Naive thymus-derived CD4-positive, alpha-beta T cell (primary cell): ENCODE results near the gene UMAD1. TPM values are rescaled to one million over a fixed set of nuclear protein-coding genes. Genes with fewer than 3 reads are reported as not detected.

Experiments
- ATAC-seq: fragments of 150-1000 bp; cut with Tn5 transposase; 2 replicates; pipeline ENCODE4 v1.10.0; 2021; ENCODE audit warnings: mild to moderate bottlenecking, moderate library complexity
- CTCF ChIA-PET: fragments of 350-600 bp; sonication (Branson Sonifier 250); formaldehyde crosslinking; loops from one replicate; lab custom pipeline; 2021; ENCODE audit warnings: antibody characterized with exemption; lab: Charles Lee
- POLR2A ChIA-PET: fragments of 350-600 bp; sonication (Branson Sonifier 250); formaldehyde crosslinking; loops from one replicate; lab custom pipeline; 2021; ENCODE audit warnings: antibody characterized with exemption, inconsistent platforms; lab: Charles Lee
- DNase-seq, 9 donors: peaks; one replicate each; pipeline versions ENCODE4 v3.0.0 to v3.0.0-alpha.2; 2020 to 2022; ENCODE audit warnings: mixed read lengths in 1 of 9
- H3K27ac ChIP-seq: one replicate; pipeline ENCODE4 v1.7.0; 2013; ENCODE audit warnings: mild to moderate bottlenecking, low read depth, low read length, moderate library complexity
- H3K27me3 ChIP-seq, 2 donors: one replicate each; pipeline ENCODE4 v1.7.0; 2013; ENCODE audit warnings: low read length in 2 of 2, mild to moderate bottlenecking in 2 of 2, moderate library complexity in 2 of 2; ENCODE audit not compliant: control insufficient read depth in 2 of 2, insufficient read depth in 2 of 2
- H3K36me3 ChIP-seq, 3 experiments: 1 replicate in 2 of 3; 2 replicates in 1 of 3; pipeline ENCODE4 v1.7.0; 2013; ENCODE audit warnings: low read length in 3 of 3, mild to moderate bottlenecking in 3 of 3, moderate library complexity in 1 of 3; ENCODE audit not compliant: insufficient read depth in 3 of 3, control insufficient read depth in 2 of 3
- H3K4me1 ChIP-seq, 2 donors: one replicate each; pipeline ENCODE4 v1.7.0; 2013; ENCODE audit warnings: low read length in 2 of 2, mild to moderate bottlenecking in 2 of 2, moderate library complexity in 1 of 2; ENCODE audit not compliant: control insufficient read depth in 2 of 2, insufficient read depth in 2 of 2
- H3K4me3 ChIP-seq: 2 replicates; pipeline ENCODE4 v1.7.0; 2013; ENCODE audit warnings: mild to moderate bottlenecking, low read length
- H3K9me3 ChIP-seq, 3 experiments: 1 replicate in 2 of 3; 2 replicates in 1 of 3; pipeline ENCODE4 v1.7.0; 2013; ENCODE audit warnings: low read length in 3 of 3; ENCODE audit not compliant: control insufficient read depth in 2 of 3
- H3K27ac Mint-ChIP-seq, 9 donors: one replicate each; pipeline ENCODE4 v1.8.0; 2020 to 2022; ENCODE audit warnings: mixed read lengths in 9 of 9, mild to moderate bottlenecking in 8 of 9, moderate library complexity in 5 of 9, inconsistent platforms in 2 of 9
- H3K27me3 Mint-ChIP-seq, 5 donors: one replicate each; pipeline ENCODE4 v1.8.0; 2021 to 2022; ENCODE audit warnings: mixed read lengths in 5 of 5, mild to moderate bottlenecking in 1 of 5
- H3K36me3 Mint-ChIP-seq, 5 donors: one replicate each; pipeline ENCODE4 v1.8.0; 2020 to 2022; ENCODE audit warnings: mixed read lengths in 5 of 5, mild to moderate bottlenecking in 3 of 5, inconsistent platforms in 1 of 5
- H3K4me1 Mint-ChIP-seq, 7 donors: one replicate each; pipeline ENCODE4 v1.8.0; 2020 to 2022; ENCODE audit warnings: mixed read lengths in 7 of 7, mild to moderate bottlenecking in 3 of 7, inconsistent platforms in 1 of 7
- H3K4me3 Mint-ChIP-seq, 10 donors: one replicate each; pipeline ENCODE4 v1.8.0; 2020 to 2022; ENCODE audit warnings: mild to moderate bottlenecking in 10 of 10, mixed read lengths in 10 of 10, moderate library complexity in 6 of 10, inconsistent platforms in 2 of 10
- H3K9me3 Mint-ChIP-seq, 11 donors: one replicate each; pipeline ENCODE4 v1.8.0; 2020 to 2022; ENCODE audit warnings: mixed read lengths in 11 of 11, mild to moderate bottlenecking in 4 of 11, inconsistent platforms in 1 of 11, moderate library complexity in 1 of 11
- intact Hi-C, 2 donors: fragments of 100-400 bp; cut with micrococcal nuclease; formaldehyde crosslinking; loops; one replicate each; pipeline ENCODE4 v1.15.1; 2023
- polyA plus RNA-seq, 2 donors: library from polyadenylated mRNA; unstranded; fragments of 300-500 nt; fragmentation: Illumina TruSeq; gene quantifications; one replicate each; pipeline ENCODE4 v1.2.3, GENCODE V29; 2021
- total RNA-seq, 6 experiments: library from RNA in 5 of 6; stranded (reverse) in 5 of 6; gene quantifications; 1 replicate in 5 of 6; 2 replicates in 1 of 6; pipeline ENCODE4 v1.2.3 and lab custom pipeline; 2021 to 2026

The UMAD1 gene
- total and polyA plus RNA-seq, 7 experiments from 2014 or later, result 11.4 to 28.6 (median 25.2) TPM

DNA sequence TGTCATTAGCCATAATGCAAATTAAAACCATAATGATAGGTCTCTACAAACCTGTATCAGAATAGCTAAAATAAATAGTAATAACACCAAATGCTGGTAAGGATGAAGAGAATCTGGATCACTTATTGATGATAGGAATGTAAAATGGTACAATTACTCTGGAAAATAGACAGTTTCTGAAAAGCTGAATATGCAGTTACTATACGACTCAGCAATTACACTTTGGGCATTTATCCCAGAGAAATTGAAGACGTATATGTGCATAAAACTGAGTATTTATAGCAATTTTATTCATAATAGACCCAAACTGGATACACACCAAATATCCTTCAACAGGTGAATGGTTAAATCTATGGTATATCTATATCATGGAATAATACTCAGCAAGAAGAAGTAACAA lies 69.9 kb downstream of the UMAD1 start:
- H3K9me3 Mint-ChIP-seq, result peaks cover 0 to 1% (median 0%) of the 10 kb centered on the region in 11 donors
- H3K27ac ChIP-seq, result no peak overlapping the region
- POLR2A ChIA-PET, result interaction anchor here (0.6 kb wide), 1 partner anchor 20 kb away, joined by 3 read pairs; no protein-coding TSS in a partner anchor
- H3K4me1 Mint-ChIP-seq, result peaks cover 7 to 39% (median 27%) of the 10 kb centered on the region in 7 donors
- H3K27me3 Mint-ChIP-seq, result no peaks in the 10 kb centered on the region
- CTCF ChIA-PET, result no interaction called here
- no peaks in the 10 kb centered on the region for H3K36me3 ChIP-seq
- peaks cover 0 to 21% (median 1%) of the 10 kb centered on the region in 5 donors for H3K36me3 Mint-ChIP-seq
- intact Hi-C loops, result no loop called here
- no peak overlapping the region for H3K27ac Mint-ChIP-seq
- no peaks in the 10 kb centered on the region for H3K27me3 ChIP-seq
- no peak for DNase-seq
- no peak overlapping the region for H3K4me3 ChIP-seq
- H3K4me1 ChIP-seq, result no peaks in the 10 kb centered on the region
- ATAC-seq, result no peak
- no peak overlapping the region for H3K4me3 Mint-ChIP-seq
- no peaks in the 10 kb centered on the region for H3K9me3 ChIP-seq

DNA sequence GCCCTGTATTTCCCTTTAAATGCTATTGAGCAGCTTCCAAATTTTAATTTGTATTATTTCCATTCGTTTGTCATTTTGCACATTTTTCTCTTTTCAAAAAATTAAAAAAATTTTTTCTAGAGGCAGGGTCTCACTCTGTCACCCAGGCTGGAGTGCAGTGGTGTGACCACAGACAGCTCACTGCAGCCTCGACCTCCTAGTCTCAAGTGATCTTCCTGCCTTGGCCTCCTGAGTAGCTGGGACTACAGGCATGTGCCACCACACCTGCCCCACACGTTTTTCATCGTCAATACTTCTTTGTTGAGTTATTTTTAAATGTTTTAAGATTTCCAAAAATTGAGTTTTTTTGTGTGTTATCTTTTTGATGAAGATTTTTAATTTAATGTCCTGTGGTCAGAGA lies 73.2 kb downstream of the UMAD1 start:
- Mint-ChIP-seq H3K4me1 (peaks cover 6 to 30% (median 19%) of the 10 kb centered on the region in 7 donors), H3K9me3 (peaks cover 0 to 8% (median 0%) of the 10 kb centered on the region in 11 donors), H3K4me3 (no peak overlapping the region), H3K27me3 (no peaks in the 10 kb centered on the region), H3K27ac (no peak overlapping the region), H3K36me3 (peaks cover 0 to 27% (median 9%) of the 10 kb centered on the region in 5 donors)
- Histone ChIP-seq H3K27ac (no peak overlapping the region), H3K9me3 (no peaks in the 10 kb centered on the region), H3K36me3 (no peaks in the 10 kb centered on the region), H3K4me1 (no peaks in the 10 kb centered on the region), H3K4me3 (no peak overlapping the region), H3K27me3 (no peaks in the 10 kb centered on the region)
- intact Hi-C loops, result no loop called here
- ChIA-PET CTCF (no interaction called here), POLR2A (no interaction called here)
- DNase-seq (no peak), ATAC-seq (no peak)

DNA sequence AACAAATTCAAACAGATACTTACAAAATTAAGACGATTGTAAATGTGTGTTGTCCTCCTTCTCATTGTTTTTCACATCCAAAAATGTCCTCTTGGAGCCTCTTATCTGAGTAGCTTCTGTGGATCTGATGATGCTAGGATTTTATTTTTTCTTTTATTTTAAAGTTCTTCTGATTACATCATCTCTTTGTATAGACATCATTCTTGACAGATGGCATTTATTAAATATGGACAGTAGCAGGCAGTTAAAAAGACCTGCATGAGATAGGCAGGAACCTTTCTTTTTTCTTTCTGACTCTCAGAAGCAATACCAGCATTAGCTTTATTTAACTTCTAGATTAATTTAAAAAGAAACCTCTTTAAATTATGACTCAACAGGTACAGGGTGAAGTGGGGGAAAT lies 77.9 kb downstream of the UMAD1 start, which contains the start of gene RPA3:
Gene RPA3, minus strand, starts transcription at position 116 of the 400 bp plus-strand sequence. CDS start 78,189 bp downstream, outside the sequence.
- Histone ChIP-seq H3K9me3 (no peaks in the 10 kb centered on the region), H3K36me3 (no peaks in the 10 kb centered on the region), H3K4me1 (no peaks in the 10 kb centered on the region), H3K27ac (no peak within 1 kb of the TSS), H3K27me3 (no peaks in the 10 kb centered on the region), H3K4me3 (no peak within 1 kb of the TSS)
- no peaks in the 10 kb centered on the region for H3K27me3 Mint-ChIP-seq
- H3K36me3 Mint-ChIP-seq, result peaks cover 0 to 32% (median 19%) of the 10 kb centered on the region in 5 donors
- intact Hi-C loops, result loop anchor here (2.0 to 5.0 kb wide), 2 partner anchors 34 to 42 kb away; no protein-coding TSS in a partner anchor
- peak within 1 kb of the TSS in 5 of 9 donors; percentile 18 to 82 (median 34) for H3K27ac Mint-ChIP-seq
- peaks cover 4 to 20% (median 13%) of the 10 kb centered on the region in 7 donors for H3K4me1 Mint-ChIP-seq
- POLR2A ChIA-PET, result interaction anchor here (0.6 kb wide), 1 partner anchor 515 kb away, joined by 3 read pairs; no protein-coding TSS in a partner anchor
- CTCF ChIA-PET, result no interaction called here
- DNase-seq (no peak), ATAC-seq (no peak)
- peak within 1 kb of the TSS in 1 of 10 donors; percentile 37 for H3K4me3 Mint-ChIP-seq
- peaks cover 0 to 8% (median 0%) of the 10 kb centered on the region in 11 donors for H3K9me3 Mint-ChIP-seq

DNA sequence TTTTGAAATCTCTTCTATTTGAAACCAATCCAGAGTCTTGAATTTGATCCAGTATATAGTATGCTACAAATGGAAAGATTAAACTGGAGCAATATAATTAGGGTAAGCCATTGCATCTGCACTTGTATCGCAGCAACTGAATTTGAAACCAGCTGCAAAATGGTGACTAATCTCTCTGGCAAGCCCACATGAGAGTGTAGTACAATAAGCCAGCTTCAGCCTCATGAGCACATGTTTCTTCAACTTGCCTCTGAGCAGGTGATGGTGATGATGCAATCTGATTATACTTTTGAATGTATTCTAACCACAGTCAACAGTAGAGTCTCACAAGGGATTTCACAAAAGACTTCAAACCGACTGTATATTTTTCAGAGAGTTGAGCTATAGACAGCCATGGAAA lies 78.7 kb downstream of the UMAD1 start:
- peak overlapping the region in 1 of 10 donors; percentile 37 for H3K4me3 Mint-ChIP-seq

DNA sequence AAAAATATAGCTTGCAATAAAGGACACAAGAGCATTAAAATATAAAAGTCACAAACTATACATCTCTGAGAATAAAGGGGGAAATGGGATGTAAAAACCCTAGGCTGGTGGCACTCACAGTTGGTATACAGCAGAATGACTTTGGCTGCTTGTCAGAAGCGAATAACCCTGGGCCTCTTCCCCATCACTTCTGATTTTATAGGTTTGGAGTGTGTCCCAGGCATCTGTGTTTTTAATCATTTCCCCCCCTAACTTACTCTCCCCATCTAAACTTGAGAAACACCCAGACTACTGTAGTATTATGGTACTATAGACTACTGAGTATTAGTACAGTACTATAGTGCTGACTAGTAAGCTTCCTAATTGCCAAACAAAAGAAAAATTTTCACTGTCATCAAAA lies 79.6 kb downstream of the UMAD1 start:
- H3K36me3 ChIP-seq, result no peaks in the 10 kb centered on the region
- no peaks in the 10 kb centered on the region for H3K9me3 ChIP-seq
- Mint-ChIP-seq H3K36me3 (peaks cover 0 to 44% (median 23%) of the 10 kb centered on the region in 5 donors), H3K9me3 (peaks cover 0 to 8% (median 0%) of the 10 kb centered on the region in 11 donors), H3K27me3 (no peaks in the 10 kb centered on the region), H3K4me1 (peaks cover 3 to 20% (median 13%) of the 10 kb centered on the region in 7 donors), H3K27ac (peak overlapping the region in 1 of 9 donors; percentile 70), H3K4me3 (peak overlapping the region in 1 of 10 donors; percentile 8)
- ATAC-seq, result no peak
- H3K4me1 ChIP-seq, result no peaks in the 10 kb centered on the region
- ChIA-PET CTCF (interaction anchor here (0.7 kb wide), 1 partner anchor 515 kb away, joined by 3 read pairs; no protein-coding TSS in a partner anchor), POLR2A (no interaction called here)
- intact Hi-C loops, result no loop called here
- DNase-seq, result no peak
- H3K4me3 ChIP-seq, result no peak overlapping the region
- no peak overlapping the region for H3K27ac ChIP-seq
- H3K27me3 ChIP-seq, result no peaks in the 10 kb centered on the region

More for the DNA sequence above, 78.7 kb downstream of the UMAD1 start:
- no peak overlapping the region for H3K4me3 ChIP-seq
- DNase-seq (peak in 8 of 9 donors; percentile 2 to 39 (median 24)), ATAC-seq (peak; percentile 68)
- ChIA-PET CTCF (no interaction called here), POLR2A (no interaction called here)
- H3K36me3 ChIP-seq, result no peaks in the 10 kb centered on the region
- H3K9me3 ChIP-seq, result no peaks in the 10 kb centered on the region
- Mint-ChIP-seq H3K36me3 (peaks cover 0 to 35% (median 19%) of the 10 kb centered on the region in 5 donors), H3K27me3 (no peaks in the 10 kb centered on the region), H3K9me3 (peaks cover 0 to 8% (median 0%) of the 10 kb centered on the region in 11 donors), H3K4me1 (peaks cover 3 to 20% (median 13%) of the 10 kb centered on the region in 7 donors), H3K27ac (peak overlapping the region in 4 of 9 donors; percentile 25 to 82 (median 50))
- intact Hi-C loops, result loop anchor here (1.0 to 5.0 kb wide), 4 partner anchors 11 to 79 kb away; partner anchors contain the start of gene UMAD1 (in 1 of the 2)
- H3K27ac ChIP-seq, result no peak overlapping the region
- H3K27me3 ChIP-seq, result no peaks in the 10 kb centered on the region
- no peaks in the 10 kb centered on the region for H3K4me1 ChIP-seq

DNA sequence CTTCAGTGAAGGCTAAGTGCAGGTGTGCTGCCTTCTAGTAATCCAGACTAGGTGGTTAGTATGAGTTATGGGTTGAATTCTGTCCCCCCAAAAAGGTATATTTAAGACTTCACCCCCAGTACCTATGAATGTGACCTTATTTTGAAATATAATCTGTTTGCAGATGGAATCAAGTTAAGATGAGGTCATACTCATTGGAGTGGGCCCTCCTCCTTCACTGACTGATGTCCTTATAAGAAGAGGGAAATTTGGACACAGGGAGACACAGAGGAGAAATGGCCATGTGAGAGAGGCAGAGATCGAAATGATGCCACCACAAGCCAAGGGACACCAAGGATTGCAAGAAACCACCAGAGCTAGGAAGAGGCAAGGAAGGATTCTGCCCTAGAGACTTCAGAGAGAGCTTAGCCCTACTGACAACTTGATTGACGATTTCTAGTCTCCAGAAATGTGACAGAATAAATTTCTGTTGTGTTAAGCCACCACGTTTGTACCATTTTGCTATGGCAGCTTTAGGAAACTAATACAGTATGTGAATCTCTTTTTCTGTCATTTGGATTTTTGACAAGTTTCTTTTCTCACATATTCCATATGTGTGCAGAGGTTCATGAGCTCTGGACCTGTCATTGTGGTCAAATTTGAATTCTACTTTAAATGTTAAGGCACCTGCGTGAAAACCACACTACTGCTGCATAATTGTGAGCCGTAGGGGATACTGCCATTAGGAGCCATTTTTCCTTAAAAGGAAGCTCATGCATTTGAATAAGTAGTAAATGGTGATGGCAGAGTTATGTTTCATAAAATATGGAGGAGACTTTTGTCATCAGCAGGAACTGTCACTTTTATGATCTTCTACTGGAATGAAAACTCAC lies 80.4 kb downstream of the UMAD1 start:
- intact Hi-C loops, result no loop called here
- H3K27me3 ChIP-seq, result no peaks in the 10 kb centered on the region
- ATAC-seq (no peak), DNase-seq (no peak)
- H3K4me3 ChIP-seq, result no peak overlapping the region
- H3K4me3 Mint-ChIP-seq, result no peak overlapping the region
- no peak overlapping the region for H3K27ac ChIP-seq
- H3K9me3 Mint-ChIP-seq, result peaks cover 0 to 6% (median 0%) of the 10 kb centered on the region in 11 donors
- H3K27ac Mint-ChIP-seq, result no peak overlapping the region
- ChIA-PET POLR2A (interaction anchor here (0.6 kb wide), 1 partner anchor 247 kb away, joined by 4 read pairs; no protein-coding TSS in a partner anchor), CTCF (interaction anchor here (0.7 kb wide), 1 partner anchor 514 kb away, joined by 3 read pairs; no protein-coding TSS in a partner anchor)
- H3K36me3 Mint-ChIP-seq, result peaks cover 0 to 38% (median 26%) of the 10 kb centered on the region in 5 donors
- no peaks in the 10 kb centered on the region for H3K4me1 ChIP-seq
- H3K36me3 ChIP-seq, result no peaks in the 10 kb centered on the region
- H3K4me1 Mint-ChIP-seq, result peaks cover 3 to 20% (median 13%) of the 10 kb centered on the region in 7 donors
- H3K27me3 Mint-ChIP-seq, result no peaks in the 10 kb centered on the region
- H3K9me3 ChIP-seq, result no peaks in the 10 kb centered on the region
